PC-3 (cell line): ENCODE data around the gene EFNA5. TPM values are rescaled to one million over a fixed set of nuclear protein-coding genes. Genes with fewer than 3 reads are reported as not detected.
A peak's percentile ranks its signal among the peaks of the same experiment; 100 is the strongest.

Experiments used
- ATAC-seq: fragments of 200-7000 bp; cut with Tn5 transposase; 2 replicates; pipeline ENCODE4 v1.9.1; 2020; ENCODE audit warnings: mild to moderate bottlenecking, moderate library complexity
- BruUV-seq: library from RNA; stranded (reverse); fragments of 400-500 nt; replicated peaks from 2 replicates; lab custom pipeline; 2021; lab: Mats Ljungman, UMichigan
- CTCF ChIA-PET: fragments of 300-600 bp; sonication (Branson Sonifier 250); formaldehyde crosslinking; loops from one replicate; lab custom pipeline; 2022; ENCODE audit warnings: antibody characterized with exemption; lab: Charles Lee
- POLR2A ChIA-PET: fragments of 300-600 bp; sonication (Branson Sonifier 250); formaldehyde crosslinking; loops from one replicate; lab custom pipeline; 2022; ENCODE audit warnings: antibody characterized with exemption; ENCODE audit not compliant: unreplicated experiment; lab: Charles Lee
- DNase-seq: peaks from one replicate; pipeline ENCODE4 v3.0.0-alpha.2; 2015
- H2AFZ ChIP-seq: fragments of 300-600 bp; sonication (generic); 2 replicates; pipeline ENCODE4 v1.6.0; 2016; ENCODE audit warnings: antibody characterized with exemption, low read length
- H3F3A ChIP-seq: fragments of 300-600 bp; sonication (generic); one replicate; pipeline ENCODE4 v1.6.0; 2017; ENCODE audit warnings: antibody characterized with exemption, low read length, control low read depth, mild to moderate bottlenecking; ENCODE audit not compliant: unreplicated experiment
- H3K27ac ChIP-seq: fragments of 300-600 bp; sonication (generic); 2 replicates; pipeline ENCODE4 v1.5.1; 2016; ENCODE audit warnings: mild to moderate bottlenecking, low read length
- H3K27me3 ChIP-seq: fragments of 300-600 bp; sonication (generic); 2 replicates; pipeline ENCODE4 v1.6.1; 2016; ENCODE audit warnings: low read length, mixed read lengths
- H3K36me3 ChIP-seq: fragments of 300-600 bp; sonication (generic); 2 replicates; pipeline ENCODE4 v1.6.1; 2016; ENCODE audit warnings: low read depth, mixed run types, low read length, mixed read lengths
- H3K4me1 ChIP-seq: fragments of 300-600 bp; sonication (generic); 2 replicates; pipeline ENCODE4 v1.5.1; 2016; ENCODE audit warnings: low read length; ENCODE audit not compliant: insufficient read depth
- H3K4me2 ChIP-seq: fragments of 300-600 bp; sonication (generic); 2 replicates; pipeline ENCODE4 v1.6.0; 2016; ENCODE audit warnings: low read length
- H3K4me3 ChIP-seq: fragments of 300-600 bp; sonication (generic); 2 replicates; pipeline ENCODE4 v1.5.1; 2016; ENCODE audit warnings: mild to moderate bottlenecking, low read length, mixed read lengths
- H3K79me2 ChIP-seq: fragments of 300-600 bp; sonication (generic); 2 replicates; pipeline ENCODE4 v1.6.1; 2017; ENCODE audit warnings: low read length, mixed read lengths
- H3K9ac ChIP-seq: fragments of 300-600 bp; sonication (generic); 2 replicates; pipeline ENCODE4 v1.6.0; 2016; ENCODE audit warnings: mild to moderate bottlenecking, low read length
- H3K9me2 ChIP-seq: fragments of 300-600 bp; sonication (generic); replicated peaks from 2 replicates; pipeline ENCODE4 v1.6.1; 2016; ENCODE audit warnings: mixed run types, low read length, mixed read lengths
- H3K9me3 ChIP-seq: fragments of 300-600 bp; sonication (generic); 2 replicates; pipeline ENCODE4 v1.6.1; 2016; ENCODE audit warnings: low read length, mixed read lengths
- H4K20me1 ChIP-seq: fragments of 300-600 bp; sonication (generic); 2 replicates; pipeline ENCODE4 v1.6.1; 2016; ENCODE audit warnings: low read length, mixed read lengths
- CTCF ChIP-seq: fragments of 300-600 bp; sonication (generic); conservative IDR thresholded peaks from 2 replicates; pipeline ENCODE4 v1.5.1; 2017; ENCODE audit warnings: antibody characterized with exemption, low read depth, mild to moderate bottlenecking, low read length
- EZH2 ChIP-seq: fragments of 300-600 bp; sonication (generic); IDR thresholded peaks from one replicate; pipeline ENCODE4 v1.6.1; 2017; ENCODE audit warnings: antibody characterized with exemption, mild to moderate bottlenecking, low read length; ENCODE audit not compliant: unreplicated experiment
- EZH2phosphoT487 ChIP-seq: fragments of 300-600 bp; sonication (generic); IDR thresholded peaks from 2 replicates; pipeline ENCODE4 v1.6.1; 2018; ENCODE audit warnings: mild to moderate bottlenecking, antibody characterized with exemption, low read length, borderline replicate concordance
- intact Hi-C: fragments of 100-400 bp; cut with micrococcal nuclease; formaldehyde crosslinking; loops from 2 replicates; pipeline ENCODE4 v1.9.0; 2023
- total RNA-seq: library from RNA; depleted of rRNA; stranded (reverse); fragments of >200 nt; gene quantifications from 2 replicates; pipeline ENCODE4 v1.2.3, GENCODE V29; 2014

Gene EFNA5
- total RNA-seq, 1 experiment from 2014 or later = 5.4 TPM

GRCh38 chr5:107365320-107366109, 305.2 kb downstream of the EFNA5 start:
- Histone ChIP-seq H3K9ac (no peak overlapping the region), H3K9me3 (no peaks in the 10 kb centered on the region), H3K36me3 (no peaks in the 10 kb centered on the region), H2AFZ (no peak overlapping the region), H4K20me1 (no peaks in the 10 kb centered on the region), H3K27me3 (no peaks in the 10 kb centered on the region), H3F3A (no peaks in the 10 kb centered on the region), H3K27ac (no peak overlapping the region), H3K4me2 (no peak overlapping the region), H3K4me1 (peaks cover under 1% of the 10 kb centered on the region; the same call in 1 of the 2 replicates), H3K9me2 (no peaks in the 10 kb centered on the region), H3K79me2 (no peaks in the 10 kb centered on the region), H3K4me3 (no peak overlapping the region)
- ChIA-PET POLR2A (no interaction called here), CTCF (no interaction called here)
- TF ChIP-seq CTCF (no peak), EZH2phosphoT487 (no peak), EZH2 (no peak)
- BruUV-seq = no TSS peak
- intact Hi-C loops = no loop called here
- no peak for ATAC-seq
- DNase-seq = peak; percentile 3

GRCh38 chr5:107364443-107365319, 306.1 kb downstream of the EFNA5 start:
- no peak overlapping the region for H2AFZ ChIP-seq
- BruUV-seq = no TSS peak
- no peak overlapping the region for H3K4me2 ChIP-seq
- H3K9me2 ChIP-seq = no peaks in the 10 kb centered on the region
- DNase-seq (no peak), ATAC-seq (no peak)
- H3K36me3 ChIP-seq = no peaks in the 10 kb centered on the region
- intact Hi-C loops = no loop called here
- POLR2A ChIA-PET = no interaction called here
- TF ChIP-seq CTCF = no peak
- TF ChIP-seq EZH2 = no peak
- no peak for TF ChIP-seq EZH2phosphoT487
- H3K4me1 ChIP-seq = peaks cover 7% of the 10 kb centered on the region; the same call in 1 of the 2 replicates
- H3K27me3 ChIP-seq = no peaks in the 10 kb centered on the region
- H3F3A ChIP-seq = no peaks in the 10 kb centered on the region
- no peaks in the 10 kb centered on the region for H4K20me1 ChIP-seq
- no peaks in the 10 kb centered on the region for H3K9me3 ChIP-seq
- H3K27ac ChIP-seq = no peak overlapping the region
- no peaks in the 10 kb centered on the region for H3K79me2 ChIP-seq
- no peak overlapping the region for H3K4me3 ChIP-seq
- H3K9ac ChIP-seq = no peak overlapping the region
- CTCF ChIA-PET = no interaction called here
